GM21423 (cell line): Measurements from ENCODE around the gene CARD11.

Experiments used
- ATAC-seq: cut with Tn5 transposase; IDR thresholded peaks from one replicate; pipeline ENCODE4 v1.9.1; 2021; ENCODE audit warnings: mild to moderate bottlenecking, moderate library complexity; ENCODE audit not compliant: unreplicated experiment

CARD11 gene

GRCh38 chr7:2945171-2945570 is 98.5 kb downstream of the CARD11 start:
- no peak for ATAC-seq

- no peak for ATAC-seq
These were observed 98.9 kb downstream of the CARD11 start for GRCh38 chr7:2944739-2945138.

- ATAC-seq: no peak
These were observed 99.6 kb downstream of the CARD11 start for GRCh38 chr7:2943851-2944601.

- no peak for ATAC-seq
These were observed 102.3 kb downstream of the CARD11 start for GRCh38 chr7:2941216-2941859.

- ATAC-seq: no peak
These were observed 103.2 kb downstream of the CARD11 start for GRCh38 chr7:2940466-2940865.

- no peak for ATAC-seq
These were observed 104.3 kb downstream of the CARD11 start for GRCh38 chr7:2939193-2939885.

- ATAC-seq: no peak
These were observed 105.0 kb downstream of the CARD11 start for GRCh38 chr7:2938514-2939192.

GRCh38 chr7:2937701-2938513 is 105.8 kb downstream of the CARD11 start:
- ATAC-seq: no peak

- no peak for ATAC-seq
These were observed 106.6 kb downstream of the CARD11 start for GRCh38 chr7:2936891-2937580.

GRCh38 chr7:2936301-2936700 is 107.4 kb downstream of the CARD11 start:
- ATAC-seq: no peak

- ATAC-seq: no peak
These were observed 108.5 kb downstream of the CARD11 start for GRCh38 chr7:2934984-2935740.

- no peak for ATAC-seq
These were observed 109.4 kb downstream of the CARD11 start for GRCh38 chr7:2934211-2934731.

- no peak for ATAC-seq
These were observed 111.0 kb downstream of the CARD11 start for GRCh38 chr7:2932402-2933251.

GRCh38 chr7:2931034-2931415 is 112.6 kb downstream of the CARD11 start:
- ATAC-seq: no peak

- ATAC-seq: no peak
These were observed 113.2 kb downstream of the CARD11 start for GRCh38 chr7:2930310-2931033.

- ATAC-seq: no peak
These were observed 114.1 kb downstream of the CARD11 start for GRCh38 chr7:2929321-2930201.
